ENCODE data around the gene LDAH.

Gene LDAH

DNA sequence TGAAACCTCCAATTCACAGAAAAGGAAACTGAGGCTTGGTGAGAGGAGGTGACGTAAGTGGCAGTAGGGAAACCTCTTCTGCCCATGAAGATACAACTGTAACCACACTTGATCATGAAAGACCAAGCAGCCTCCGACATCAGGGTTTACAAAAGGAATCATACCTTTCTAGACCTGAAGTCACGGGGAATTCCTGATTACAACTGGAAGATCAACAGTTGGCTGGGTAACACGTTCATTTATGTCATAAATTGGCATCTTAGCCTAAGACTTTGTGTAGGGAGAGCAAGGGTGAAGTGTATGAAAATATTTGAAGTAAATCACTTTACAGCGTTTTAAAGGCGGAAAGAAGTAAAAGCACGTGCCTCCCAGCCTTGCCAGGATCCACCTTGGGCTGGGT lies 172.9 kb downstream of the LDAH start:
- no peak for DNase-seq

DNA sequence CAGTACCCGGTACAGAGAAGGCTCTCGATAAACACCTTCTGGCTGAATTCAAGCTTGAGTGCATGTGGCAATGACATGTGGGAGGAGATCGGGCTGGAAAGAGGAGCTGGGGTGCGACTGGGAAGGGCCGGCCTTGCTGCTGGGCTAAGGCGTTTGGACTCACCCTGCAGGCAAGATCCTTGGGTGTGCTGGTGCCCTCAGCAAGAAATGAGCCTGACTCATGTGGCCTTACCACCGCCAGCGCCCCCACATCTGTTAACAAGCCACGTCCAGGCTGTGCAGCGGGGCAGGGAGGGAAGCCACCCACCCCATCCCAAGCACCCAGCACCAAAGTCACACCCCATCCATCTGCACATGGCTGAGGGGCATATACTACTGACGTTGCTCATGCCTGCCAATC lies 173.3 kb downstream of the LDAH start:
- DNase-seq: no peak

- no peak for DNase-seq
Measured at GRCh38 chr2:20648831-20649230, 174.1 kb downstream of the LDAH start.

GRCh38 chr2:20648206-20648605 lies 174.7 kb downstream of the LDAH start:
- no peak for DNase-seq

- no peak for DNase-seq
Measured at GRCh38 chr2:20647738-20648137, 175.2 kb downstream of the LDAH start.

DNA sequence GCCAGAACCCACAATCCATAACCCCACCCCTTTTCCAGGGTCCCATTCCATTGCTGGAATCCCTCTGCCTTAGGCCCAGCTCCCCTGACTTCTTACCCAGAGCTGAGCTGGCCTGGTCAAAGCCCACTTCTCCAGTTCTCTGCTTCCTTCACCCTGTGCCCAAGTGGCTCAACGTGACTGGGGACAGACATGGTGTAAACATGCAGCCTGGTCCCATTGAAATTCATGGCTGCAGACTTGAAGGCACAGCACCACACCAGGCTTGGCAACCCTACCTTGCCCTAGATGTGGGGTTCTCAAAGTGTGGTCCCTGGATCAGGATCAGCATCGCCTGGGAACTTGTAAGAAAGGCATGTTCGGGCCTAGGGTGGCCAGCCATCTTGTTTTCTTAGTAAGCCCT lies 175.7 kb downstream of the LDAH start:
- no peak for DNase-seq

GRCh38 chr2:20646446-20646845 lies 176.5 kb downstream of the LDAH start:
- no peak for DNase-seq

GRCh38 chr2:20645761-20646160 lies 177.1 kb downstream of the LDAH start:
- no peak for DNase-seq

DNA sequence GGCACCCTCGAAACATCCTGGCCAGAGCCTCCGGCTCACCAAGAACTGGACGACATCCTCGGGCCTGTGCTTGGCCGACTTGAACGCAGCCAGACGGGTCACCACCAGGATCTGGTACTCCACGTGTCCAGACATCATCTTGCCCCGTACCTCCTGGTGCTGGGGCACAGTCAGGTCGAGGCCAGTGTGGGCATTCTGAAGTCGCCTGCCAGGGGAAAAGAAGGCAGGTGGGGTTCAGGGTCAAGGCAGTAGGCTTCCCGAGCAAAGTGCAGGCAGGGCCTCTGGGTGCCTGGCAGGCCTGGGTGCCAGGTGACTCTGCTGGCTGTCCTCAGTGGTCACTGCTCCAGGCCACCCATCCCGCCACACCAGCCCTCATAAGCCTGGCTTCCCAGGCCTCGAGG lies 177.6 kb downstream of the LDAH start:
- DNase-seq: no peak

GRCh38 chr2:20643826-20644225 lies 179.1 kb downstream of the LDAH start:
- no peak for DNase-seq

- no peak for DNase-seq
Measured at GRCh38 chr2:20643060-20643459, 179.8 kb downstream of the LDAH start.

- DNase-seq: peak; percentile 57
Measured at GRCh38 chr2:20642055-20642971, 180.6 kb downstream of the LDAH start.

GRCh38 chr2:20641123-20641985 lies 181.5 kb downstream of the LDAH start:
- no peak for DNase-seq

- no peak for DNase-seq
Measured at GRCh38 chr2:20640411-20641122, 182.3 kb downstream of the LDAH start.

GRCh38 chr2:20638646-20639430 lies 184.1 kb downstream of the LDAH start:
- DNase-seq: no peak

DNA sequence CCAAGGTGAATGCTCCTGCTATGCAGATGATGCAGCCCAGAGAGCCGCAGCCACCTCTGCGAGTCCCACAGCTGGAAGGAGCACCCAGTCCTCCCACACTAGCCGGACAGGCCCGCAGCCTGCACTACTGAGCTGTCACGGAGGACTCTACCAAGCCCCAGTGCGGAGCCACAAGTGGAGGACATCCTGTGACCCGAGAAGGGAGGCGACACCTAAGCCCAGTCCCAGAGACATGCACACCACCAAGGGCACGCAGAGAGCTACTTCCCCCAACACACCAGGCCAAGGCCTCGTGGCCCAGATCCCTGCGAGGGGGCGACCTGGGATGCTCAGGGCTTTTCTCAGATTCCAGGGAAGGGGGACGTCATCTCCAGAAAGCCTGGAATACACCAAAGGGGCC lies 184.9 kb downstream of the LDAH start:
- DNase-seq: no peak

DNA sequence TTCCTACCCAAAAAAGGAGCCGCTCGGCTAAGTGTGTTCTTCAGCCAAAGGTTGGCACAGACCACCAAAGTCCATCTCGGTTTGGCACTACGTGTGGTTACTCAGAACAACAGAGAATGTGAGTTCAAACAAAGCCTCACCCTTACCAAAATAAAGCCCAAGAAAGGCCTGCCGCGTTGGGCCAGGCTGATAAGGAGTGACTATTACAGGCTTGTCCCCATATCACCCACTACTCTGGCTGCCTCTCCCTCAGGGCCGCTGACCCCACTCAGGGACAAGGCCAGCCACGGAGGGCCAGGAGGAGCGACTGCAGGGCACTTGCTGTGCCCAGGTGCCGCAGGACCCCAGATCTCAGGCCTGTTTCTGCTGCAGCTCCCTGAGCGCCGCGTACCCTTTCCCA lies 185.8 kb downstream of the LDAH start:
- no peak for DNase-seq

DNA sequence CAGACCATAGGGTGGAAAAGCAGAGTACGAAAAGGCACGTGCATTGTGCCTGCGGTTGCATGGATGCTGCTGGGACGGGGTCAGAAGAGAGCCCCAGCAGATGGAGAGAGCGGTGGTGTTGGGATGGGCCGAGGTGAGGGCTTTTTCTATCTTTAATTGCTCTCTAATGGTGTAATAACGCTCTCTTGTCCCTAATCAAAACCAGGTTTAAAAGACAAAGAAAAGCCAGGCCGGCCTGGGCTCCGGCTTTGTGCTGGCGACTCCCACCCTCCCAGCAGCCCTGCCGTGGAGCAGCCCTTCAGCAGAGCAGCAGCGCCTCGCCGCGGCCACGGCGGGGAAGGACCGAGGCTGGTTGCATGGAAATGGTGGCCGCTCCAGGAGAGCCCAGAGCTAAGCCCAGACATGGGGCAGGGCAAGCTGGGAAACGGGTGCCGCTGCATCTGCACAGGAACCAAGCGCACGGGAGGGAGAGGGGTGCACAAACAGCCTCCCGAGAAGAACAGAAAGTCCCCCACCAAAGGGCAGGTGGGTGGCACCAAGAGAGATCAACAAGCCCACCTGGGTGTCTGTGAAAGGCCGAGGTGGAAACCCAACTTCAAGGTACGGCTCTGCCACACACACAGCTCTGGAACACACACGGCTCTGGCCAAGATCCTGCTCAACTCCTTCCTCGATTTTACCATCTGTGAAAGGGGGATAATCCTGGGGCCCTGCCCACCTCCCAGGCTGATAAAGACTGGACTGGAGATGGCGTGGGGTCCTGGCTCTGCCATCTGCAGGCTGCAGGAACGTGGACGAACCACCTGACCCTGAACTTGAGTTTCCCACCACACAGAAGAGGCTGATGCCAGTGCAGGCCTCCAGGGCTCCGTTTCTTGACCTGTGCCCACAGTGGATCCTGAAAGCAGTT lies 187.0 kb downstream of the LDAH start:
- peak; percentile 12 for DNase-seq

DNA sequence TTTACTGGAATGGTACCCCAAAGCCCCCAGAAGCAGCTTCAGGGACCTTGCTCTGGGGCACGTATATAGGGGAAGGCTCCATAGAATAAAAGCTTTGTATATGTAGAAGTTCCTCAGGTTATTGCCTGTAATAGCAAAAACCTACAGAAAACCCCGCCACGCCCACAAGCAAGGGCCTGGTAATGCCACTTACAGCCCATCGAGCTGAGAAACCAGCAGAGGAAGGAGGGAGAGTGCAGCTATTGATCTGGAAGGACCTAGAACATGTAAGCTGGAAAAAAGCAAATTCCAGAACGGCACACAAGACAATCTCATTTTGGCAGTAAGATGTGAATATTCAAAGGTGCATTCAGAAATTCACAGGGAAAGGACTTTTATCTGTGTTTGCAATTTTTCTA lies 187.8 kb downstream of the LDAH start:
- DNase-seq: no peak

DNA sequence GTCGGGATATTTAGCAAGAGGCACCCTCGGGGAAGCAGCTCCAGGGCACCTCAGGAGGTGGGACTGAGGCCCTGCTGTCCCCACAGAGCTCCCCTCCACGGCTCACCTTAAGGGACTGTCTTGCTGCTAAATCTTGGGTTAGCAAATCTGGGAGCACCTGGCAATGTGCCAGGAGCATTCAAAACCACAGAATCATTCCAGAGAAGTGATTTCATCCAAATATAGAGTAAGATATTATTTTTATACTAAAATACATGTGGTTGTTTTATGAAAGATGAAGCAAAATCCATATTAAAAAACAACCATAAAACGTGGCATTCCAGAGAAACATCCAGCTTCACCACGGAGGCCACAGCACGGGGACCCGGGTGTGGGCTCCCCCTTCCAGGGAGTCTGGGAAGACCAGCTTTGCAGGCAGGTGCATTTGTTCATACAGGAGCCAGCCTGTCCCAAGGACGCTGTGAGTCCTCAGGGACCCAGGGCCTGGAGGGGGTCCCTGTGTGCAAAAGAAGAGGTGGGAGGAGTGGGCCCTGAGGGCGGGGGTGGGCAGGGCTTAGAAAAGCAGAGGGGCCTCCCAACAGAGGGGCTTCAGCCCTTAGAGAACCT lies 188.3 kb downstream of the LDAH start:
- no peak for DNase-seq

All from effector CD8-positive, alpha-beta T cell (primary cell).